ENCODE data around the gene RAVER1. TPM values are rescaled to one million over a fixed set of nuclear protein-coding genes. Genes with fewer than 3 reads are reported as not detected.

The RAVER1 gene
- total RNA-seq, 2 donors from 2014 or later = 67.1 to 101 TPM

GRCh38 chr19:10268071-10268470 is 65.3 kb downstream of the RAVER1 start:
- no peak for TF ChIP-seq CTCF (IDR thresholded peaks at IDR 0.05)
- intact Hi-C loops (cut with DNase I) = loop anchor here (5.0 kb wide), 1 partner anchor 64 kb away; the partner anchor contains the start of gene RAVER1
- Histone ChIP-seq H3K27me3 (no peaks in the 10 kb centered on the region), H3K36me3 (no peaks in the 10 kb centered on the region), H3K9me3 (no peaks in the 10 kb centered on the region), H3K4me3 (no peak overlapping the region), H3K4me1 (no peaks in the 10 kb centered on the region), H3K9ac (ENCODE audit: low read depth in 2 of 2, low read length in 2 of 2) (peak overlapping the region in 1 of 2 donors; percentile 24), H3K27ac (no peak overlapping the region)
- no peak for DNase-seq

GRCh38 chr19:10266706-10267105 is 66.6 kb downstream of the RAVER1 start:
- intact Hi-C loops (cut with DNase I) = loop anchor here (5.0 kb wide), 1 partner anchor 66 kb away; the partner anchor contains the start of gene RAVER1

More at GRCh38 chr19:10266706-10267105, 66.6 kb downstream of the RAVER1 start:
- Histone ChIP-seq H3K36me3 (no peaks in the 10 kb centered on the region), H3K9ac (ENCODE audit: low read depth in 2 of 2, low read length in 2 of 2) (no peak overlapping the region), H3K4me1 (no peaks in the 10 kb centered on the region), H3K27me3 (no peaks in the 10 kb centered on the region), H3K27ac (no peak overlapping the region), H3K9me3 (no peaks in the 10 kb centered on the region), H3K4me3 (no peak overlapping the region)
- TF ChIP-seq CTCF (IDR thresholded peaks at IDR 0.05) = no peak
- no peak for DNase-seq

Other genes with a start within 250 kb of the RAVER1 start
- gene SHFL, start 247.2 kb downstream of the RAVER1 start, total RNA-seq = 10 to 100 TPM; 15.1 to 21.3 TPM
- gene ANGPTL6, start 230.9 kb downstream of the RAVER1 start, total RNA-seq = under 1 TPM in 1 of 2 donors, not detected in 1; 0.21 TPM
- 10 to 100 TPM; 21.6 to 53.8 TPM for gene PPAN, start 227.2 kb downstream of the RAVER1 start, total RNA-seq
- gene P2RY11, start 221.8 kb downstream of the RAVER1 start, total RNA-seq = 10 to 100 TPM in 1 of 2 donors, 1 to 10 TPM in 1; 7.6 to 16.7 TPM
- gene EIF3G, start 213.6 kb downstream of the RAVER1 start, total RNA-seq = 100 to 1,000 TPM; 141 to 202 TPM
- 100 to 1,000 TPM in 1 of 2 donors, 10 to 100 TPM in 1; 36.3 to 139 TPM for gene DNMT1, start 138.6 kb downstream of the RAVER1 start, total RNA-seq
- 1 to 10 TPM; 2.4 to 5.2 TPM for gene S1PR2, start 102.2 kb downstream of the RAVER1 start, total RNA-seq
- 100 to 1,000 TPM in 1 of 2 donors, 10 to 100 TPM in 1; 48.9 to 116 TPM for gene MRPL4, start 81.3 kb downstream of the RAVER1 start, total RNA-seq
- 10 to 100 TPM in 1 of 2 donors, 1 to 10 TPM in 1; 3.5 to 13.1 TPM for gene ICAM1, start 62.4 kb downstream of the RAVER1 start, total RNA-seq
- gene ICAM4, start 46.6 kb downstream of the RAVER1 start, total RNA-seq = under 1 TPM; 0.19 to 0.37 TPM
- gene ICAM5, start 43.6 kb downstream of the RAVER1 start, total RNA-seq = 1 to 10 TPM in 1 of 2 donors, under 1 TPM in 1; 0.74 to 1.3 TPM
- gene ZGLP1, start 23.7 kb downstream of the RAVER1 start, total RNA-seq = 1 to 10 TPM in 1 of 2 donors, under 1 TPM in 1; 0.96 to 5.1 TPM
- 10 to 100 TPM; 10.7 to 19.8 TPM for gene FDX2, start 17.5 kb downstream of the RAVER1 start, total RNA-seq
- 10 to 100 TPM; 27.2 to 31.8 TPM for gene ICAM3, start 6.1 kb upstream of the RAVER1 start, total RNA-seq
- gene TYK2, start 47.0 kb upstream of the RAVER1 start, total RNA-seq = 100 to 1,000 TPM in 1 of 2 donors, 10 to 100 TPM in 1; 76.3 to 148 TPM
- gene CDC37, start 70.0 kb upstream of the RAVER1 start, total RNA-seq = 100 to 1,000 TPM; 128 to 286 TPM
- 10 to 100 TPM in 1 of 2 donors, 1 to 10 TPM in 1; 8.6 to 13.8 TPM for gene PDE4A, start 87.0 kb upstream of the RAVER1 start, total RNA-seq
- 10 to 100 TPM; 53.2 to 87.3 TPM for gene KEAP1, start 169.8 kb upstream of the RAVER1 start, total RNA-seq
- not detected for gene S1PR5, start 183.9 kb upstream of the RAVER1 start, total RNA-seq
- gene ATG4D, start 210.4 kb upstream of the RAVER1 start, total RNA-seq = 10 to 100 TPM; 69.0 to 89.9 TPM
- 10 to 100 TPM; 11.0 to 27.2 TPM for gene KRI1, start 232.5 kb upstream of the RAVER1 start, total RNA-seq
- gene CDKN2D, start 235.4 kb upstream of the RAVER1 start, total RNA-seq = 10 to 100 TPM; 11.1 to 13.4 TPM